NCI-H1048 (cell line): ENCODE results near the gene FBXL13.
"Not testable (repeated sequence)": the region's sequence is repeated elsewhere in the genome, so short reads cannot be mapped to it uniquely, and the experiment has no call there.

Experiments
- DNase-seq: peaks from one replicate; lab custom pipeline; 2025; lab: John Stamatoyannopoulos, UW

Gene FBXL13

DNA sequence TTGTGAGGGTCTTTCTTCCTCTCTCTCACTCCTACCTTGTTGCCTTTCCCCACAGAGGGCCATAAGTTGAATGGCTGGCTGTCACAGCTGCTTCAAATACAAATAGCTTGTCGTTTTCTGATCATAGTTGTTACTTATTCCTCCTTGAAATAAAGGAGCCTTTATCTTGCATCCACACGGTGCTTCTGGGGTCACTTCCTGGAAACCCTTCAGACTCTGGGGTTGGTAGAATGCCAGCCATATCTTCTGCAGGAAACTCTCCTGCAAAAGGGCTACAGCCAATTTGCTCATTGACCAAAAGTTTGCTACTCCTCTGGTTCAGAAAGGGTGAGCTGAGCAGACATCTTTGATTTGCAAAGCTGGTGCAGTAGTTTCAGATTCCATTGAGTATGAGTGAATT lies 255.4 kb downstream of the FBXL13 start:
- no peak for DNase-seq

DNA sequence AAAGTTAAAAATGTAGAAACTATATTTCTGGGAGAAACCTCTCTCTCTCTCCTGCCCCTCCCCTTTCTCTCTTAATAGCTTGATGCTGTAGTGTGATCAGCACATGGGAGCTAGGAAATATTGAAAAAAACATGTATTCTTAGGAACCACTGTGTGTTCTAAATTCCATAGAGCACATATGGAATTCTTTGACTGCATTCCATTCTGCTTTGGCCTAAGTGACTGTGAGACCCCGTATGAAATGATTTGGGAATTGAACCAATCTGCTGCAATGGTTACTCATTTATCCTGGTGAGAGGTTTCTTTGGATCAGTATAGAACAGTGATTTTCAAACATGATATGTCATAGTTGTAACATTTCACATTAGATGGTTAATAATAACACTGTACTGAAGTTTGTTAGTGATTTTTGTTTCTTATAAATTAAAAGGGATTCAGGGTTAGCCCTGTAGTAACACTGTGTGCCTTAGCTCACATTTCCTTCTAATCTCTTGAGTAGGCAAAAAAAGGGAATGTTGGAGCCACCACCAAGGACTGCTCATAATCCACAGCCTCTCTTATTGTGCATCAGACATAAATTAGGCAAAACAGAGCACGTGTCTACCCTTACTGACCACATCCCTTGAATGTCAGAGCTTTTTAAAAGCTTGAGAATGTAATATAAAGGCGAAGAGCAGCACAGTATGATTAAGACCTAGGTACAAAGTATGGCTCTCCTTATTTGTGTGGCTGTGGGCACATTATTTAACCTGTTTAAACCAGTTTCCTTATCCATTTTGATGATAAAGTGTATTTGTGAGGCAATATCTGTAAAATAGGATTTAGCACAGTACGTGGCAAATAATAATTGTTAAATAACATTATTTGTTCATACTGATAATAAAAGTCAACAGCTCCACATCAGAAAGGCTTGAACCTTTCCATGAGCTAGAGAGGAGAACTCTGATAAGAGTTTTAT lies 256.7 kb downstream of the FBXL13 start:
- DNase-seq = no peak

DNA sequence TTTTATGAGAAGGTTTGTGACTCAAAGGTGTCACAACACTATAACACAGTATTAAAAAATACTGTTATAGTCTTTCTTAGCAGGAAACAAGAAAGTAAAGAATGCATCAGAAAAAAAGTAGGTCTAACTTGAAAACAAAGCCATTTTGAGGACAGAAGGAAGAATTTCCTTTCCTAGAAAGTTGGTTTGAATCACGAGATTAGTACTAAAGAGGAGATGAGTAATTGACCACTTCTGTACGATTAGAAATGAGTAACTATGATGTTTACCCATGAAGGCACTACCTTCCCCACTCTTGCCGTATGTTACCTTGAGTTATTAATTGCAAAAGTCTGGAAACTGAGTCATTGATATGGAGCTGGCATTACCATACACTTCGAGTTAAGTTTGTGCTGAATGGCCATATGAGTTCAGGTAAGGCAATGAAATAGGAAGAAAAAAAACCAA lies 260.5 kb downstream of the FBXL13 start:
- DNase-seq = no peak

DNA sequence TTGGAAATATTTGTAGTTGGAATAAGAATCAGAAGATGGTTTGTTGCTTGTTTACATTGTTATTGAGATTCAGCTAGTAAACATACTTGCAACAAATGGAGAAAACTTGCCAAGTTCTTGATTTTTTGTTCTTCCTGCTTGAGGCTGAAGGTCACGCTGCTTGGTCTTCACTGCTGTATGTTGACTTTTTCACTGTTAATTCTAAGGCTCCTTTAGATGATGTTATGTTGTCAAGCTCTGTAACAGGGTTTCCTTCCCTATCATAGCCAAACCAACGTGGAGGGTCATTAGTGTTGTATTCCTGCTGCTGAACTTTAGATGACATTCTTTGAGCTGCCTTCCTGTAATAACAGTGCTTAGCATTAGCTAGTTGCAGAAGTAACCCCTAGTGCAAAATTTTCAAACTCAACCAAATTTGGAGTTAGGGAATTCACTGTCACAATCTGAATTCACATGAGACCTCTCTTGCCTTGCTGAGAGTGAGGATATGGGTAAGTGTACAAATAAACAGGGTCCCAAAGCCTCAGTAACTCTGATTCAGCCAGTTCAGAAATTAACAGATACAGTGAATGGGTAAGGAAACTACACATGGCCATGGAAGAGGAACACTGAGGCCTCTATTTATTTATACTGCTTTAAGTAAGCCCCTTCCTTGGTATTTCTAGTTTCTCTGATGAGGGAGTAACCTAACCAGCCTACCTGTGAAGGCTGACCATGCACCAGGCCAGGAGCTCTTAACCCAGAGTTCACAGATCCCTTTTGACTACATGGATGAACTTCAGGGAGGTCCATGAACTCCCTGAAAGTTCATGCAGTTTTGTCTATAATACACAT lies 261.2 kb downstream of the FBXL13 start:
- DNase-seq = no peak

DNA sequence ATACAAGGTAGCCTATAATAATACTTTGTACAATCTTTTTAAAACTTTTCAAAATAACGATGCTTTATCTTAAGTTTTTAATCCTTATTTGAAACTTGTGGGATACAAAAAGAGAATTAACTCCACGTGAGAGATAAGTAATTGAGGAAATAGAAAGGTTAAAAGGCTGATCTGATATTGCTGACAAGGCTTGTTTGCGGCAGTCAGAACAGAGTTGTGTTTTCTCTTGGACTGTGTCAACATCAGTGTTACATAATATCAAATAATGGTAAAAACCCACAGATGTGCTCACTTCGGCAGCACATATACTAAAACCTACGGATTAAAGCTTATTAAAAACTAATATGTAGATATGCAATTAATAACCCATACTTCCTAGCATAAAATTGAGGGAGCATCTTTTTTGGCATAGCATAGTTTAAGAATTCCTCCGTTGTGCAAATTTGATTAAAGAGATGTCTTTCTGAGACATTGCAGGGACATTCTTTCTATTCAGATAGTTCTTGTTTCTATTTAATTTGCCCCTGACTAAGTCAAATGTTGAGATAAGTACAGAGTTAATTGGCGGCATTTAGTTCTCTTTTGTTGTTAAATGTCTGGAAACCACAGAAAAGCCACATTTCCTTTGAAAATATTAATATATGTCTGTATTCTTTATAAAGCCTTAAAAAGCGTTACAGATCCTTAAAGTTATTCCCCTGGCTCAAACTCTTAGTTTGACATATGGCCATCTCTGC lies 262.5 kb downstream of the FBXL13 start:
- DNase-seq = no peak

DNA sequence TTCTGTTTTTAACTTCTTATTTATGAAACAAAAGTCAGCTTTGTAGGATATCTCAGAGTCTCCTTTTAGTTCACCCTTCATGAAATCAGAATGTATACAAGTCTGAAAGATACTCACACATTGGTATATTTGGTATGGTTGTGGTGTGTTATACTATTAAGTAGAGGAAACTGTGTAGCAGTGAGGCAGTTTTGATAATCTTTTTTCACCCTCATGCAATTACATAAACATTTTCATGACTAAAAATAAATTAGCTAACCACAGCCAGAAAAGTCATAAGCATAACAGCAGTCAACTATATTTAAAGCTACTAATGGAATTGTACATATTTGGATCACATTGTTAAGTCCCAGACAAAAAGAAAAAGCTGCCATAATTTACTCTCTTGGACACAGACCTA lies 263.7 kb downstream of the FBXL13 start:
- no peak for DNase-seq

DNA sequence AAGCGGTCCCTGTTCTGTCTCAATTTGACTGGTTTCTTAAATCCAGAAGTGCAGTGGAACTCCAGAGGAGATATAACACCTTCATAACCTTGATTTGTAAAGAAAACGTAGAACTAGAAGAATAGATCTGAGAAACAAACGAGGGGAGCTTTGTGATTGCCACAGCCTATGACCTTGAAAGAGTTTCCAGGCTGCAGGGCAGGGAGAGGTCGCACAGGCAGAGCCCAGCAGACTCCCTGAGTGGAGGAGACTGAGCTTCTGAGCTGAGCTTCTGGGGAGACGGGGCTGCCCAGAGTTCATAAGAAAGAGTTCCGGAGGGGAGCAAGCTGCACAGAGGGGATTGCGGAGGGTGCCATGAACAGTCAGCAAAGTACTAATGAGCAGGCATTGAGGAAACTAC lies 268.0 kb downstream of the FBXL13 start:
- DNase-seq = no peak

DNA sequence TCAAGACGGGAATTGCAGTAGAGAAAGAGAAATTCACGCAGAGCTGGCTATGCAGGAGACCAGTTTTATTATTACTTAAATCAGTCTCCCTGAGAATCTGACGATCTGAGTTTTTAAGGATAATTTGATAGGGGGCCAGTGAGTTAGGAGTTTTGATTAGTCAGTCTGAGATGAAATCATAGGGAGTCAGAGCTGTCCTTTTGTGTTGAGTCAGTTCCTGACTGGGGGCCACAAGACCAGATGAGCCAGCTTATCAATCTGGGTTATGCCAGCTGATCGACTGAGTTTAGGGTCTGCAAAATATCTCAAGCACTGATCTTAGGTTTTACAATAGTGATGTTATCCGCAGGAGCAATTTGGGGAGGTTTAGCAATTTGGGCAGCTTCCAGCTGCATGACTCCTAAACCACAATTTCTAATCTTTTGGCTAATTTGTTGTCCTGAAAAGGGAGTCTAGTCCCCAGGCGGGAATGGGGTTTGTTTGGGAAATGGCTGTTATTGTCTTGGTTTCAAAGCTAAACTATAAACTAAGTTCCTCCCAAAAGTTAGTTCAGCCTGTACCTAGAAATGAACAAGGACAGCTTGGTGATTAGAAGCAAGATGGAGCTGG lies 278.5 kb downstream of the FBXL13 start:
- not testable (repeated sequence) for DNase-seq

DNA sequence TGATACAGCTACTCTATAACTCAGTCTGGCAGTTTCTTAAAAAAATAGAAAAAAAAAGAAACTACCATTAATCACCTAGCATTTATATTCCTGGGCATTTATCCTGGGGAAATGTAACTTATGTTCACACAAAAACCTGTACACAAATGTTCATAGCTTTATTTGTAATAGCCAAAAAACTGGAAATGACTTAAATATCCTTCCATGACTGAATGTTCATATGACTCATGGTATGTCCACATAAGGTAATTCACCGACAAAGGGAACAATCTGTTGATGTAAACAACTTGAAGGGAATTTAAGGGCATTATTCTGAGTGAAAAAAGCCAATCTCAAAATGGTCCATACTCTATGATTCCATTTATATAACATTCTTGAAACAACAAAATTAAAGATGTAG lies 280.0 kb downstream of the FBXL13 start:
- not testable (repeated sequence) for DNase-seq

DNA sequence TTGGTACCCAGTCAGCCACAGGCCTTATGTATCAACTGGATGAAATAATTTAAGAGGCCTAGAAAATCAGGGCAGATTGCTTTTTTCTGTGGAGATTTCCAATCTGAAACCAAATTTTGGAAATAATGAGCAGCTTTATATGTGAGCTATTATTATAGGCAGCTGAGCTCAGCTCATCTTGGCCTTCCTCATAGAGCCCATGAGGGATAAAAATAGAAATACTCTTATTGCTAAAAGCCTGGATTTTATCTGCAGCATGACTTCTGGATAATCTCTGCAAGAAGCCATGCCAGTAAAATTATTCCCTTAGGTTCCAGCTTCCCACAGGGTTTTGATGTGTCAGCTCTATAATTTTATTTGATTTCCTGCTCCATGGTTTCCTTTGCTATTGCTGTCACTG lies 282.8 kb downstream of the FBXL13 start:
- DNase-seq = not testable (repeated sequence)

DNA sequence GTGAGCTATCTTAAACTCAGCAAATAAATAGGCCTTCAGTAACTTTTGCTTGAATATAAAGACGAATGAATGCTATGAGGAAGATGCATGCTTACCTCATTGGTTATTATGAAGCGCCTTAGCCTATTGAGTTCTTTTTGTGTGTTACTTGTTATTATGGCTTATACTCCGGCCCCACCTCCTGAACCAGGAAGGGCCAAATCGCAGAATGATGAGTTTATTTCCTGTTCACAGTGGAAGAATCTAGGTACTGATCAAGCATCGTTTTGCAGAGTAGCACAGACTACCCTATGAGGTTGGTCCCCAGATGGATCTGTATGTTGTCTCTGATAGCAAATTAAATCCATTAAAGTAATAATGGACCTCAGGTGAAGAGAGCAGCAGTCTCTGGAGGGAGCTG lies 283.2 kb downstream of the FBXL13 start:
- DNase-seq = not testable (repeated sequence)

DNA sequence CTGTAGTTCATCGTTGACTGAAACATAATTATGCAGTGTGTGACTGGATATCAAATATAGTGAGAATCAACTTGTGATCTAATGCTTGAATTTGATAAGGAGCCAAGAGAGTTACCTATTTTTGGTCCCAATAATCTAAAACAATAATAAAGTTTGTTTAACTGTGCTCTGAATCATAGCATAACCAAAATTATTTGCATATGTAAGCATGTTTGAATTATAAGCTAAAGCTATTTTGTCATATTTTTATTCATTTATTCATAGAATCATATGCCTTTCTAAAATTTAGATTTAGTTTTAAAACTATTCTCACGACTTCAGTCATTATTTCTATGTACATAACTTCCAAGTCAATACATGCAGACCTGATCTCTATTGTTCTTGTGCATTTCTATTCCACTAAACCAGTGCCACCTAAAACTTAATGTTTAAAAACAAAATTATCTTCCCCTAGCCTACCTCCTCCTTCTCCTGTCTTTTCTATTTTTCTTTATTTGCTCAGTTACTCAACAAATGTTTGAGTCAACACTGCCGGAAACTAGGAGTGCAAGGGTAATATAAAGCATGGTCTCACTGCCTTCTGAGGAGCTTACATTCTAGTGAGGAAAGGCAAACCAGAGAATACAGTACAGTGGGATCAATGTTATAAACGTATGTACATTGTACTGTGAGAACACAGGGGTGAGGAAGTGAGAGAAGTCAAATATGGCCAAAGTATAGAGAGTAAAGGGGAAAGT lies 284.1 kb downstream of the FBXL13 start:
- DNase-seq = not testable (repeated sequence)

DNA sequence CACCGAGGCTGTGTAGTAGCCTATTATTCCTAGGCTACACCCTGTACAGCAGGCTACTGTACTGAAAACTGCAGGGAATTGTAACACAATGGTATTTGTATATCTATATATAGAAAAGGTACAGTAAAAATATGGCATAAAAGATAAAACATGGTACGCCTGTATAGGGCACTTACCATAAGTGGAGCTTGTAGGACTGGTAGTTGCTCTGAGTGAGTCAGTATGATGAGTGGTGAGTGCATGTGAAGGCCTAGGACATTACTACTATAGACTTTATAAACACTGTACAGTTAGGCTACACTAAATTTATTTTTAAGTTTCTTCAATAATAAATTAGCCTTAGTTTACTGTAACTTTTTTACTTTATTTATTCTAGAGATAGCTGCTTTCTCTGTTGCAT lies 285.8 kb downstream of the FBXL13 start:
- DNase-seq = not testable (repeated sequence)

DNA sequence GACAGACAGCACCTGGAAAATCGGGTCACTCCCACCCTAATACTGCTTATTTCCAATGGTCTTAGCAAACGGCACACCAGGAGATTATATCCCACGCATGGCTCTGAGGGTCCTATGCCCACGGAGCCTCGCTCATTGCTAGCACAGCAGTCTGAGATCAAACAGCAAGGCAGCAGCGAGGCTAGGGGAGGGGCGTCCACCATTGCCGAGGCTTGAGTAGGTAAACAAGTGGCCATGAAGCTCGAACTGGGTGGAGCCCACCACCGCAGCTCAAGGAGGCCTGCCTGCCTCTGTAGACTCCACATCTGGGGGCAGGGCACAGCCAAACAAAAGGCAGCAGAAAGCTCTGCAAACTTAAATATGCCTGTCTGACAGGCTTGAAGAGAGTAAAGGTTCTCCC lies 293.7 kb downstream of the FBXL13 start:
- DNase-seq = not testable (repeated sequence)

DNA sequence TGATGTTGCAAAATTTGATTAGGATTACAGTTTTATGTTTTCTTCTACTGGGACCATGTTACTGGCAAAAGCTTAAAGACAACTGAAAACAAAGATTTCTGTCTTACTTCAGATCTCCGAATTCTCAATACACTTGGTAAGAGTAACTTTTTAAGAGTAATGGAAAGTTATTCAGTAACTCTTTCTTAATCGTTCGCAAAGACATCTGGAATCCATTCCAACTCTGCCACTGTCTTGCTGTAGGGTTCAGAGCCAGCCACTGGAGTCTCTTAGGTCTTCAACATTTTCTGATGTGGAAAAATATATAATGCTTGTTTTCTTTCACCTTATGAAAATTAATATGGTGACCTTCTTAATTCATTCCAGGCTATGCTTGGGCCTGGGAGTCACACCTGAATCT lies 295.9 kb downstream of the FBXL13 start:
- DNase-seq = not testable (repeated sequence)

DNA sequence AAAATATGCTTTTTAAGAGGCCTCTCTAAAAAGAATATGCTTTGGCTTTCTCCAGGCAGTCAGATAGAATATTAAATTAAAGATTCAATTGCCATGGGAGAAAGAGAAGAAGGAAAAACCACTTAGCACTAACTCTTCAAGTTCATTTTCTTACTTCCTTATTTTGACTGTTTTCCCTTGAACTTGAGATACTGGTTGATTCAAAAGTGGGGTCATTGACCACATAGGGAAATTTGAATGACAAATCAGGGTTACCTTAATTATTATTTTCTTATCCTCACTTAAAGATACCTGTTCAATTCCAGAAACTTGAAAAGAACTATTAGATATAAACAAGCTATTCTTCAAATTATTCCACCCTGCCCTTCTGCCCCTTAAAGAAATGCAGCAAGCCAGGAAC lies 298.4 kb downstream of the FBXL13 start:
- not testable (repeated sequence) for DNase-seq

DNA sequence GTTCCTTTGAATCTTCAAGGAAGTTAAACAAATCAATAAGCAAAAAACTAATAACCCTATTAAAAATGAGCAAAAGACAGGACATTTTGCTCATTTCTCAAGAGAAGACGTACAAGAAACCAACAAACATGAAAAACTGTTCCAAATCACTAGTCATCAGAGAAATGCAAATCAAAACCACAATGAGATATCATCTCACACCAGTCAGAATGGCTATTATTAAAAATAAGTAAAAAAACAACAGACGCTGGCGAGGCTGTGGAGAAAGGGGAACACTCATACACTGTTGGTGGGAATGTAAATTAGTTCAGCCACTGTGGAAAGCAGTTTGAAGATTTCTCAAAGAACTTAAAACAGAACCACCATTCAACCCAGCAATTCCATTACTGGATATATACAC lies 304.1 kb downstream of the FBXL13 start:
- DNase-seq = not testable (repeated sequence)

DNA sequence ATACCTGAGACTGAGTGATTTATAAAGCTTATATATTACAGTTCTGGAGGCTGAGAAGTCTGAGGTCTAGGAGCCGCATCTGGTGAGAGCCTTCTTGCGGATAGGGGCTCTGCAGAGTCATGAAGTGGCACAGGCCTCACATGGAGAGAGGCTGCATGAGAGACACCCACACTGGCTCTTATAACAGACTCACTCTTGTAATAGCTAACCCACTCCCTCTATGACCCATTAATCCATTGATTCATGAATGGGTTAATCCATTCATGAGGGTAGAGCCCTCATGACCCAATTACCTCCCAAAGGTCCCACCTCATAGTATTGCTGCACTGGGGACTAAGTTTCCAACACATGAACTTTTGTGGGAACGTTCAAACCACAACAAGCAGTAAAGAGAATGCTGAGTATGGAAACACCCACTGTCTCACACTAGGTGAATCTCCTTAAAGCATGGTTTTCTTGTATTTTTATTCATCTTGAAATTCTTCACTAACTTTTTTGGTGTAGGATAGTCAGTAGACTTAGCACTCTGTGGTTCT lies 304.9 kb downstream of the FBXL13 start:
- not testable (repeated sequence) for DNase-seq

DNA sequence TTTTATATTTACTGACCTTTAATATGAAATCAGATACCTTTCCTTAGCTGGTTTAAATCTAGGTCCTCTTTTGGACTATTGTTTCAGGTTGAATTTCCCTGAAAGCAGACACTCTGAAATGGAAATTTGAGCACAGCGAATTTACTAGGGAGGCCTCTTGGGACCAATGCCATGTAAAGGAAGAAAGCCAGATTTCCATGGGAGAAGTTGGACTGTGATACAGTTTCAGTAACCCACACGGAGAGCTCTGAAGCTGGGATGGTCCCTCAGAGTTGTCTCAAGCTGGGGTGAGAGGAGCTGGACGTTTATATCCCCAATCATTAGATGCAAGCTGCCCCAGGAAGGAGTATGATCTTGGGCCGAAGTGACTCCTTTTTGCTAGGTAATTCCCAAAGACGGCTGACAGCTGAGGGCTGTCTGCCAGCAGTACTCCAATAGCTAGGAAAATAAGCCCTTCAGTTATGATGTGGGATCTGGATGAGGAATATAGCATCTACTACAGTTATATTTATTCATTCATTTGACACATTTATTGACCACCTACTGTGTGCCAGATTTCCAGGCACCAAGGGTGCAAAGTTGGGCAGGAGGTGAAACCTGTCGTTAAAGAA lies 311.2 kb downstream of the FBXL13 start:
- not testable (repeated sequence) for DNase-seq
